Measurements from ENCODE around the gene HIGD1C.
"Not testable (repeated sequence)": the region's sequence is repeated elsewhere in the genome, so short reads cannot be mapped to it uniquely, and the experiment has no call there.

The HIGD1C gene

GRCh38 chr12:50952510-50952909 is at the start of gene HIGD1C:
HIGD1C (plus strand) TSS chr12:50952544; CDS start chr12:50953999, 1,455 bp downstream.
- DNase-seq = no peak

GRCh38 chr12:50908479-50908878 is 43.9 kb upstream of the HIGD1C start:
- not testable (repeated sequence) for DNase-seq

- DNase-seq = not testable (repeated sequence)
Measured at GRCh38 chr12:50912361-50912760, 40.0 kb upstream of the HIGD1C start.

- no peak for DNase-seq
Measured at GRCh38 chr12:50913224-50913623, 39.1 kb upstream of the HIGD1C start.

GRCh38 chr12:50914872-50915484 is 37.4 kb upstream of the HIGD1C start:
- DNase-seq = no peak

GRCh38 chr12:50916292-50916691 is 36.1 kb upstream of the HIGD1C start:
- DNase-seq = no peak

GRCh38 chr12:50918584-50919316 is 33.6 kb upstream of the HIGD1C start:
- no peak for DNase-seq

- DNase-seq = peak in 1 of 2 donors; percentile 25
Measured at GRCh38 chr12:50922820-50923219, 29.5 kb upstream of the HIGD1C start.

- DNase-seq = no peak
Measured at GRCh38 chr12:50923361-50924130, 28.8 kb upstream of the HIGD1C start.

GRCh38 chr12:50924131-50924438 is 28.3 kb upstream of the HIGD1C start:
- DNase-seq = no peak

GRCh38 chr12:50924439-50925341 is 27.7 kb upstream of the HIGD1C start:
- DNase-seq = peak; percentile 76 to 78

GRCh38 chr12:50925342-50925651 is 27.0 kb upstream of the HIGD1C start:
- no peak for DNase-seq

GRCh38 chr12:50925920-50926319 is 26.4 kb upstream of the HIGD1C start:
- no peak for DNase-seq

- DNase-seq = no peak
Measured at GRCh38 chr12:50926415-50926814, 25.9 kb upstream of the HIGD1C start.

GRCh38 chr12:50926932-50927331 is 25.4 kb upstream of the HIGD1C start:
- DNase-seq = not testable (repeated sequence)

GRCh38 chr12:50927356-50927755 is 25.0 kb upstream of the HIGD1C start:
- DNase-seq = no peak

- DNase-seq = no peak
Measured at GRCh38 chr12:50927766-50928224, 24.5 kb upstream of the HIGD1C start.

- DNase-seq = no peak
Measured at GRCh38 chr12:50928392-50928791, 24.0 kb upstream of the HIGD1C start.

- no peak for DNase-seq
Measured at GRCh38 chr12:50929831-50930230, 22.5 kb upstream of the HIGD1C start.

GRCh38 chr12:50930477-50930876 is 21.9 kb upstream of the HIGD1C start:
- DNase-seq = not testable (repeated sequence)

- DNase-seq = no peak
Measured at GRCh38 chr12:50932787-50933280, 19.5 kb upstream of the HIGD1C start.

- peak in 1 of 2 donors; percentile 29 for DNase-seq
Measured at GRCh38 chr12:50933459-50934124, 18.8 kb upstream of the HIGD1C start.
